Nasal cavity respiratory epithelium epithelial cell of viscerocranial mucosa (primary cell): Measurements from ENCODE around the gene RRAGA. TPM values are rescaled to one million over a fixed set of nuclear protein-coding genes. Genes with fewer than 3 reads are reported as not detected.

Experiments
- total RNA-seq: library from RNA; depleted of rRNA; stranded (reverse); fragments of >200 nt; gene quantifications from 2 replicates; pipeline ENCODE4 v1.2.3, GENCODE V29; 2014

RRAGA gene
- 33.8 and 41.5 TPM in 2 replicates for total RNA-seq

GRCh38 chr9:19048966-19049916, at the start of gene RRAGA:
Gene RRAGA, plus strand, starts transcription at chr9:19049427. Its CDS starts 233 bp downstream, at chr9:19049660.

GRCh38 chr9:19033015-19033414, 16.2 kb upstream of the RRAGA start, which contains the start of gene SAXO1:
Gene SAXO1, minus strand, starts transcription at chr9:19033209. Its CDS starts 301 bp downstream, at chr9:19032908.

Other genes with a start within 250 kb of the RRAGA start
- gene SAXO1, start 16.2 kb upstream of the RRAGA start, total RNA-seq = under 0.01 TPM in 1 of 2 replicates, not detected in the other
- 19.5 and 20.1 TPM in 2 replicates for gene HAUS6, start 53.5 kb downstream of the RRAGA start, total RNA-seq
- gene PLIN2, start 78.1 kb downstream of the RRAGA start, total RNA-seq = 356 and 414 TPM in 2 replicates
- 81.3 and 124 TPM in 2 replicates for gene DENND4C, start 181.3 kb downstream of the RRAGA start, total RNA-seq